Esophagus squamous epithelium (tissue), 5 donors: ENCODE results near the gene MNT. TPM values are rescaled to one million over a fixed set of nuclear protein-coding genes. Genes with fewer than 3 reads are reported as not detected.

Experiments used
- DNase-seq: peaks from one replicate; lab custom pipeline; 2025; lab: John Stamatoyannopoulos, UW
- H3K27ac ChIP-seq, 4 donors: fragments of 200-600 bp; sonication (generic); one replicate each; pipeline ENCODE4 v1.5.1; 2016 to 2019; ENCODE audit warnings: mild to moderate bottlenecking in 1 of 4
- H3K27me3 ChIP-seq, 4 donors: fragments of 200-600 bp; sonication (generic); 1 replicate in 3 of 4; 2 replicates in 1 of 4; pipeline versions ENCODE4 v1.5.1 to v1.6.0; 2017 to 2021; ENCODE audit warnings: antibody characterized with exemption in 1 of 4
- H3K36me3 ChIP-seq, 3 donors: fragments of 200-600 bp; sonication (generic); one replicate each; pipeline ENCODE4 v1.5.1; 2016 to 2019
- H3K4me1 ChIP-seq, 3 donors: fragments of 200-600 bp; sonication (generic); one replicate each; pipeline ENCODE4 v1.5.1; 2017 to 2019
- H3K4me3 ChIP-seq, 4 donors: fragments of 200-600 bp; sonication (generic); 1 replicate in 3 of 4; 2 replicates in 1 of 4; pipeline ENCODE4 v1.5.1; 2016 to 2019; ENCODE audit warnings: mild to moderate bottlenecking in 2 of 4, moderate library complexity in 1 of 4
- H3K9me3 ChIP-seq, 3 donors: fragments of 200-600 bp; sonication (generic); one replicate each; pipeline ENCODE4 v1.5.1; 2016 to 2019
- CTCF ChIP-seq, 6 experiments: fragments of 450-650 bp in 4 of 6; fragments of 200-600 bp in 2 of 6; sonication (generic) in 2 of 6; IDR thresholded peaks; one replicate each; pipeline ENCODE4 v1.5.1; 2016 to 2019; ENCODE audit warnings: antibody characterized with exemption in 6 of 6, mild to moderate bottlenecking in 4 of 6, moderate library complexity in 4 of 6
- POLR2A ChIP-seq, 4 donors: fragments of 450-650 bp; IDR thresholded peaks; one replicate each; pipeline ENCODE4 v1.6.1; 2017; ENCODE audit warnings: antibody characterized with exemption in 4 of 4, mild to moderate bottlenecking in 4 of 4, moderate library complexity in 3 of 4
- WGBS, 2 donors: methylation state at CpG; one replicate each; pipeline ENCODE4 v1.1.5; 2018; 5-methylcytosine and 5-hydroxymethylcytosine counted together
- intact Hi-C: fragments of 100-400 bp; cut with DNase I; formaldehyde crosslinking; loops from one replicate; pipeline ENCODE4 v1.15.0; 2022
- total RNA-seq, 4 donors: library from RNA; depleted of rRNA; stranded (reverse); fragments of >200 nt; gene quantifications; one replicate each; pipeline ENCODE4 v1.1.0, GENCODE V29; 2016
- donor health status: DM: yes; HTN: yes; CAD: no.

MNT gene
- total RNA-seq, 4 donors from 2014 or later, result 7.2 to 23.0 (median 17.4) TPM

DNA sequence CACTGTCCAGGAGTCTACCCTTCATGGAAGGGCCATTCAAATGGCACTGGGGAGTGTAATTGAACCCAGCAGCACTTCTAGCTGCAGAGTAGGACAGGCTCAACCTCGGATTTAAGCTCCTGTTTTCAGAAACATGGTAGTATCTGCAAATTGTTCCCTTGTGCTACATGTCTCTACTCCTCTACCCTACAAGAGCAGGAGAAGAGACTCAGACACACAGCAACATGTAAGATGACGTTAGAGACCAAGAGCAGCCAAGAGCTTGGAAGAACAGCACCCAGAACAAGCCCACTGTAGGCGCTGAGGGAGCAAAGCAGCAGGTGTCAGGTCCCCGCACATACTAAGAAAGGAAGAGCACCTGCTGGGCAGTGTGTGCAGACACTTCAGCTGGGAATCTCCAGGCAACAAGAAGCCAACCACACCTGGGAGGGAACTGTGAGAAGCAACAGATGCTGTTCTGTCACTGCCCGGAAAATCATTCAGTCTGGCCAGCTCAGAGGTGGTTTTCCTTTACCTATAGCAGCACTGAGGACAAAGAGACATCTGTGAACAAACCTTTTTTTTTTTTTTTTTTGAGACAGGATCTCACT, 35.6 kb upstream of the MNT start:
- WGBS, 2 donors, result 84 to 88% methylated on average over 3 to 4 of the region's 5 CpGs
- Histone ChIP-seq H3K36me3 (peaks cover 3 to 99% (median 11%) of the 10 kb centered on the region in 3 donors), H3K9me3 (no peaks in the 10 kb centered on the region), H3K4me1 (no peaks in the 10 kb centered on the region), H3K27ac (no peak overlapping the region), H3K4me3 (no peak overlapping the region), H3K27me3 (no peaks in the 10 kb centered on the region)
- DNase-seq, result no peak
- intact Hi-C loops, result loop anchor here (10.0 kb wide), 1 partner anchor 238 kb away; no protein-coding TSS in a partner anchor
- no peak for TF ChIP-seq CTCF (IDR thresholded peaks at IDR 0.05)
- no peak for TF ChIP-seq POLR2A (IDR thresholded peaks at IDR 0.05)

- Histone ChIP-seq H3K4me1 (no peaks in the 10 kb centered on the region), H3K9me3 (no peaks in the 10 kb centered on the region), H3K27me3 (no peaks in the 10 kb centered on the region), H3K36me3 (peaks cover 3 to 99% (median 11%) of the 10 kb centered on the region in 3 donors), H3K27ac (no peak overlapping the region), H3K4me3 (no peak overlapping the region)
- WGBS, 2 donors, result 73 to 77% methylated on average over 9 of the region's 9 CpGs
- no peak for TF ChIP-seq CTCF (IDR thresholded peaks at IDR 0.05)
- TF ChIP-seq POLR2A (IDR thresholded peaks at IDR 0.05), result no peak
- DNase-seq, result no peak
- intact Hi-C loops, result loop anchor here (10.0 kb wide), 1 partner anchor 239 kb away; no protein-coding TSS in a partner anchor
Measured at GRCh38 chr17:2435862-2436261, 35.0 kb upstream of the MNT start.

- H3K27ac ChIP-seq, result no peak overlapping the region
- TF ChIP-seq CTCF (IDR thresholded peaks at IDR 0.05) (no peak), POLR2A (IDR thresholded peaks at IDR 0.05) (no peak)
- no peak for DNase-seq
- peaks cover 3 to 97% (median 11%) of the 10 kb centered on the region in 3 donors for H3K36me3 ChIP-seq
- intact Hi-C loops, result loop anchor here (10.0 kb wide), 1 partner anchor 240 kb away; no protein-coding TSS in a partner anchor
- no peaks in the 10 kb centered on the region for H3K4me1 ChIP-seq
- WGBS, 2 donors, result 60 to 79% methylated on average over 9 of the region's 9 CpGs
- H3K4me3 ChIP-seq, result no peak overlapping the region
- H3K9me3 ChIP-seq, result no peaks in the 10 kb centered on the region
- H3K27me3 ChIP-seq, result no peaks in the 10 kb centered on the region
Measured at GRCh38 chr17:2435181-2435741, 34.4 kb upstream of the MNT start.

GRCh38 chr17:2433696-2434095, 32.8 kb upstream of the MNT start:
- WGBS, 2 donors, result 57 to 59% methylated on average over 11 of the region's 11 CpGs
- H3K36me3 ChIP-seq, result peaks cover 3 to 81% (median 7%) of the 10 kb centered on the region in 3 donors
- H3K9me3 ChIP-seq, result no peaks in the 10 kb centered on the region
- intact Hi-C loops, result loop anchor here (10.0 kb wide), 1 partner anchor 241 kb away; no protein-coding TSS in a partner anchor
- no peak for TF ChIP-seq POLR2A (IDR thresholded peaks at IDR 0.05)
- TF ChIP-seq CTCF (IDR thresholded peaks at IDR 0.05), result no peak
- no peak overlapping the region for H3K4me3 ChIP-seq
- no peak for DNase-seq
- H3K27ac ChIP-seq, result no peak overlapping the region
- no peaks in the 10 kb centered on the region for H3K4me1 ChIP-seq
- no peaks in the 10 kb centered on the region for H3K27me3 ChIP-seq

DNA sequence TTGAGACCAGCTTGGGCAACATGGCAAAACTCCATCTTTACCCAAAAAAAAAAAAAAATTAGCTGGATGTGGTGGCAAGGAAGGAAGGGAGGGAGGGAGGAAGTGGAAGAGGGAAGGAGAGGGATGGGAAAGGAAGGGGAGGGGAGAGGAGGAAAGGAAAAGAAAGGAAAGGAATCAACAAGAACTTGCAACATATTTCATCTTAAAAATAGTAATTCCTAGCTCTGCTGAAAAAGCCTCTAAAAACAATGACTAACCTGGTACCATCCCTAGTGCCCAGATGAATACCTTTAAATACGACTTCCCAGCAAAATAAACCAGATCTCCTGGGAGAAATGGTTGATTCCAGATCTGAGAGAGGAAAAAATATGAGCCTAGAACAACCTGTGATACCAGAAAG, 27.1 kb upstream of the MNT start:
- Histone ChIP-seq H3K9me3 (no peaks in the 10 kb centered on the region), H3K27ac (no peak overlapping the region), H3K4me1 (peaks cover 0 to 11% (median 0%) of the 10 kb centered on the region in 3 donors), H3K27me3 (no peaks in the 10 kb centered on the region), H3K36me3 (peaks cover 0 to 41% (median 4%) of the 10 kb centered on the region in 3 donors), H3K4me3 (no peak overlapping the region)
- intact Hi-C loops, result no loop called here
- no peak for DNase-seq
- 85 to 100% methylated on average over 1 of the region's 1 CpG for WGBS, 2 donors
- no peak for TF ChIP-seq CTCF (IDR thresholded peaks at IDR 0.05)
- no peak for TF ChIP-seq POLR2A (IDR thresholded peaks at IDR 0.05)
